T47D (cell line): ENCODE results near the gene PEX10.
A peak's percentile ranks its signal among the peaks of the same experiment; 100 is the strongest.

Source experiments
- DNase-seq, 2 experiments: peaks; one replicate each; pipeline versions ENCODE4 v3.0.0 to v3.0.0-alpha.2; 2011 to 2012; ENCODE audit warnings: low read depth in 1 of 2, low spot score in 1 of 2
- JUND ChIP-seq: IDR thresholded peaks from 2 replicates; pipeline ENCODE4 v1.6.1; 2012; ENCODE audit warnings: low read depth
- in situ Hi-C: cut with HindIII; loops from 2 replicates; pipeline ENCODE4 v1.10.0; 2016; ENCODE audit warnings: low sequenced_read_pairs, low pct_unique_long_range_greater_than_20kb

Gene PEX10

GRCh38 chr1:2429780-2430591, 17.6 kb upstream of the PEX10 start:
- no peak for DNase-seq
- in situ Hi-C loops: no loop called here
- no peak for TF ChIP-seq JUND

- no peak for DNase-seq
- in situ Hi-C loops: no loop called here
- no peak for TF ChIP-seq JUND
Measured at GRCh38 chr1:2428490-2428889, 16.1 kb upstream of the PEX10 start.

- DNase-seq: no peak
- in situ Hi-C loops: no loop called here
- no peak for TF ChIP-seq JUND
Measured at GRCh38 chr1:2427976-2428375, 15.6 kb upstream of the PEX10 start.

GRCh38 chr1:2427051-2427450, 14.7 kb upstream of the PEX10 start:
- TF ChIP-seq JUND: no peak
- no peak for DNase-seq
- in situ Hi-C loops: no loop called here

DNA sequence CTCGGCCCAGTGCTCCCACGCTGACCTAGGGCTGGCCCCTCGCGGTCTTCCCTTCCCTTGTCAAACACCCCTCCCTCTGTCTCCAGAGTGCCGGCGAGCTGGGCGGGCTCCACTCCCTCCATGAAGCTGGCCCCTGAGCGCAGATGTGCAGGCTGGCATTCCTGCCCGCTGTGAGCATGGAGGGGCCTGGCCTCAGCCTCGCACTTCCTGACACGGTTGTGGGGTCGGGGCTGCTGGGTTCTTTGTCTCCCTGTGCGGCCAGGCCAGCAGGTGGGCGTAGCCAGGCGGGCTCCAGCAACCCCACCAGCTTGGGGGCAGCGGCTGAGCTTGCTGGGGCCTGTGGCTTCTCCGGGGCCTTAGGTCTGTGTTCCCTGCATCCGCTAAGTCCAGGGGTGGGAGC, 14.2 kb upstream of the PEX10 start:
- no peak for TF ChIP-seq JUND
- in situ Hi-C loops: no loop called here

DNA sequence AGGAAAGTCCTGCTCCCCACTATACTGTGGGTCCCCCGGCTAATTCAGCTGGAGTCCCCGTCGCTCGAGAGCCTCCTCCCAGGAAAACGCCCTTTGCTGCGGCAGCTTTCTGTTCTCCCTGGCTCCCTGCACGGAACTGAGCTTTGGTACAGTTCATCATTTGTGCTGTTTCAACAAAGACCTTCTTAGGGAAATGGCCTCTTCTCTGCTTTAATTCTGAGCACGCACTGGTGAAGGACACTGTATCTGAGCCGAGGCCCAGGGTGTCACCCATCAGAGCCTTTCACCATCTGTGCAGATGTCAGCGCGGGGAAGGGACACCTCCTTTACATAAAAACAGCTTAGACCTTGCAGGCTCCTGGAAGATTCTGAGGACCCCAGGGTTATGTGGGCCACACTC, 13.5 kb upstream of the PEX10 start:
- DNase-seq: no peak
- TF ChIP-seq JUND: no peak
- in situ Hi-C loops: no loop called here

More for the DNA sequence above, 14.2 kb upstream of the PEX10 start:
- DNase-seq: no peak

GRCh38 chr1:2422523-2422922, 10.2 kb upstream of the PEX10 start:
- no peak for DNase-seq
- TF ChIP-seq JUND: no peak
- in situ Hi-C loops: no loop called here

DNA sequence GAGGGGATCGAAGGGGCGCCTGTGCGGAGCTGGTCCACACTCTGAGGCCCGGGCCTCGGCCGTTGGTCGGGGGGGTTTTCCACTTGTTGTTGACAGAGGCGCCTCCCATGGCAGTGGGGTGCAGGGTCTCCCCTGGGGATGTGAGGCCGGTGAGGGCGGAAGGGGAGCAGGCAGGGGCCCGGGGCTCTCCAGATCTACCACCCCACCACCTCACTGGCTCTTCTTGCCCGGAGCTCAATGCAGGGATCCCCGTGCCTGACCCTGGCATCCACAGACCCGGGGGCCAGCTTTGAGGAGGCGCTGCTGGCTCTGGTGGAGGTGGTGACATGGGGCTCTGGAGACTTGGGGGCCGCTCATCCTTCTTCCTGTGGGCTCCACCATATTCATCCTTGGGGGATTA, 7.1 kb upstream of the PEX10 start:
- in situ Hi-C loops: no loop called here
- no peak for DNase-seq
- TF ChIP-seq JUND: no peak

GRCh38 chr1:2418791-2419320, 6.5 kb upstream of the PEX10 start:
- no peak for DNase-seq
- no peak for TF ChIP-seq JUND
- in situ Hi-C loops: no loop called here

DNA sequence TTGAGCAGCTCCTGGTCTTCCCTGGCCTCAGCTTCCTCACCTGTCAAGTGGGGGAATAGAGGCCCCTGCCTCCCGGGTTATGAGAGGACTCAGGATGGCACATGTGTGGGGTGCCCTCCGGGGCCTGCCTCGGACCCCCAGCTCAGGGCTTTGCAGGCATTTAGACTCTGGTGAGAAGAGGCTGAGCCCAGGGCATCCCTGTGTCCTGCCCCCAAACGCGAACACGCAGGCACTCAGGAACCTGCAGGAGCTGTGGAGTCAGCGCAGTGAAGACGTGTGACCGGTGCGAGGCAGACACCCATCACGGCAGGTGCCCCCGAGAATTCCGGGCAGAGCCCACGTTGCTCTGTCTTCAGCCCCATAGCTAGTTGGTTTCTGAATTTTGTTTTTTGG, 5.5 kb upstream of the PEX10 start:
- no peak for DNase-seq
- no peak for TF ChIP-seq JUND
- in situ Hi-C loops: no loop called here

GRCh38 chr1:2417083-2417832, 4.9 kb upstream of the PEX10 start:
- no peak for TF ChIP-seq JUND
- in situ Hi-C loops: no loop called here
- DNase-seq: no peak

DNA sequence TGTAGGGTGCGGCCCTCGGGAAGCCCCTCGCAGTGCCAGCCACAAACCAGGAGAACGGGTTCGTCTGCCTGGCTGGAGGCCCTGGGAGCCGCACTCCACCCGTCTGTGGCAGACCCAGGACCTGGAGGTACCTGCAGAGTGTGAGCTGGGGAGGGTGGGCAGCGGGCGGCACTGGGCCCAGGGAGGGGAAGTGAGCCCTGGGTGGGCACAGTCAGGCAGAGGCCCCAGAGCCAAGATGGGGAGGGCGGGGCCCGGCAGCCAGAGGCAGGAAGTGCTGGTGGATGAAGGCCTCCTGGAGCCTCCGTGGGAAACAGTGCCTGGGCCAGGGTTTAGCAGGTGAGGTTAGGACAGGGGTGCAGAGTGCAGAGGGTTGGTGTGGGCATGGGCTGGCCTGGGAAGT, 4.0 kb upstream of the PEX10 start:
- in situ Hi-C loops: no loop called here

DNA sequence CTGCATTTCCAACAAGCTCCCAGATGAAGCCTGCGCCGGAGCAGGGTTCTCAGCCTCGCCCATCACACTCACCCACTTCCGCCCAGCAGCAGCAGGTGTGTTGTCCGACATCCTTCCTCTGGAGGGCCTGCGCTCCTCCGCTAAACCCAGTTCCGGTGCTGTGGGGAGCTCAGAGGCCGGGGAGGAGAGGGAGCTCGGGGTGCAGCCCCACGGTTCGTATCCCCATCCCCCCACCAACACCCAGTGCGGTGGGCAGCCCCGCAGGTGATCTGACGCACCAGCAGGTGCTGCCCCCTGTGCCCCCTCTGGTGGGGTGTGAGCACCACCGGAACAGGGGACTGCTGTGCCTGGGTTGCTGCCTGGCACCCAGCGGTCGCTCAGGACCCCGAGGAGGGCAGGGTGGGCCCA, 3.4 kb upstream of the PEX10 start:
- in situ Hi-C loops: no loop called here
- no peak for DNase-seq
- TF ChIP-seq JUND: no peak

More for the DNA sequence above, 4.0 kb upstream of the PEX10 start:
- peak in 1 of 2 experiments; percentile 37 for DNase-seq
- no peak for TF ChIP-seq JUND

- in situ Hi-C loops: no loop called here
- no peak for DNase-seq
- no peak for TF ChIP-seq JUND
Measured at GRCh38 chr1:2415337-2415736, 3.0 kb upstream of the PEX10 start.
